Endothelial cell of umbilical vein (primary cell): Measurements from ENCODE around the gene ALX3. TPM values are rescaled to one million over a fixed set of nuclear protein-coding genes. Genes with fewer than 3 reads are reported as not detected.

Experiments used
- BruUV-seq: library from RNA; stranded (reverse); fragments of 400-500 nt; replicated peaks from 2 replicates; lab custom pipeline; 2021; lab: Mats Ljungman, UMichigan
- CTCF ChIA-PET: fragments of 300-600, 350-600 bp; sonication (Branson Sonifier 250); formaldehyde crosslinking; loops from one replicate; lab custom pipeline; 2021; ENCODE audit warnings: antibody characterized with exemption, inconsistent platforms; lab: Charles Lee
- POLR2A ChIA-PET: fragments of 300-600, 350-600 bp; sonication (Branson Sonifier 250); formaldehyde crosslinking; loops from one replicate; lab custom pipeline; 2021; ENCODE audit warnings: antibody characterized with exemption, inconsistent platforms; lab: Charles Lee
- DNase-seq: peaks from one replicate; pipeline ENCODE4 v3.0.0-alpha.2; 2011; ENCODE audit warnings: low read depth, low spot score
- FAIRE-seq: peaks from 2 replicates; lab custom pipeline; 2011; peaks lifted over from hg19 to GRCh38; lab: Jason Lieb, UNC
- H2AFZ ChIP-seq: 2 replicates; pipeline ENCODE4 v1.6.0; 2012; ENCODE audit warnings: low read depth, low read length, control low read depth, inconsistent platforms
- H3K27ac ChIP-seq: 2 replicates; pipeline ENCODE4 v1.5.1; 2011; ENCODE audit warnings: low read depth, mild to moderate bottlenecking, control low read depth, low read length, moderate library complexity; ENCODE audit not compliant: insufficient read depth
- H3K27me3 ChIP-seq, 2 experiments: 2 replicates each; pipeline versions ENCODE4 v1.6.0 to v1.6.1; 2011; ENCODE audit warnings: low read length in 2 of 2, mixed read lengths in 1 of 2; ENCODE audit not compliant: control insufficient read depth in 2 of 2, insufficient read depth in 2 of 2
- H3K36me3 ChIP-seq, 2 experiments: 2 replicates in 1 of 2; 3 replicates in 1 of 2; pipeline ENCODE4 v1.5.1; 2011; ENCODE audit warnings: low read length in 2 of 2, mild to moderate bottlenecking in 1 of 2, moderate library complexity in 1 of 2; ENCODE audit not compliant: control insufficient read depth in 2 of 2, insufficient read depth in 2 of 2; ENCODE audit errors: extremely low read depth in 1 of 2
- H3K4me1 ChIP-seq: 3 replicates; pipeline ENCODE4 v1.5.1; 2011; ENCODE audit warnings: mild to moderate bottlenecking, low read length; ENCODE audit not compliant: control insufficient read depth, insufficient read depth; ENCODE audit errors: extremely low read depth
- H3K4me2 ChIP-seq: 2 replicates; pipeline ENCODE4 v1.6.1; 2011; ENCODE audit warnings: low read length, control low read depth, mixed read lengths; ENCODE audit not compliant: insufficient read depth
- H3K4me3 ChIP-seq, 3 experiments: fragments of 200-600 bp in 1 of 3; sonication (generic), shearing (Covaris generic) in 1 of 3; replicated peaks in 1 of 3; 2 replicates each; pipeline ENCODE4 v1.5.1; 2011 to 2016; ENCODE audit warnings: control low read depth in 3 of 3, low read length in 3 of 3, mild to moderate bottlenecking in 2 of 3, inconsistent platforms in 1 of 3, low read depth in 1 of 3, moderate library complexity in 1 of 3; ENCODE audit not compliant: insufficient read depth in 1 of 3
- H3K79me2 ChIP-seq: 2 replicates; pipeline ENCODE4 v1.6.0; 2012; ENCODE audit warnings: low read length, inconsistent platforms; ENCODE audit not compliant: control insufficient read depth, insufficient read depth
- H3K9ac ChIP-seq: replicated peaks from 2 replicates; pipeline ENCODE3; 2011; ENCODE audit warnings: low read length, control low read depth; ENCODE audit not compliant: insufficient read depth; ENCODE audit errors: extremely low read depth
- H3K9me1 ChIP-seq: replicated peaks from 3 replicates; pipeline ENCODE4 v1.6.0; 2011; ENCODE audit warnings: mild to moderate bottlenecking, low read length; ENCODE audit not compliant: control insufficient read depth, insufficient read depth; ENCODE audit errors: extremely low read depth
- H3K9me3 ChIP-seq: replicated peaks from 2 replicates; pipeline ENCODE4 v1.5.1; 2012; ENCODE audit warnings: low read length, inconsistent platforms; ENCODE audit not compliant: control insufficient read depth, insufficient read depth
- H4K20me1 ChIP-seq: replicated peaks from 2 replicates; pipeline ENCODE3; 2011; ENCODE audit warnings: mild to moderate bottlenecking, low read length; ENCODE audit not compliant: control insufficient read depth, insufficient read depth; ENCODE audit errors: extremely low read depth
- CTCF ChIP-seq, 2 donors: IDR thresholded peaks; 1 replicate in 1 of 2; 2 replicates in 1 of 2; pipeline ENCODE4 v1.5.1; 2011; ENCODE audit warnings: low read length in 2 of 2, mild to moderate bottlenecking in 2 of 2, moderate library complexity in 2 of 2, control low read depth in 1 of 2, inconsistent platforms in 1 of 2, low read depth in 1 of 2; ENCODE audit not compliant: insufficient read depth in 1 of 2; ENCODE audit errors: extremely low read depth in 1 of 2
- EZH2 ChIP-seq: IDR thresholded peaks from 2 replicates; pipeline ENCODE4 v1.6.1; 2012; ENCODE audit warnings: borderline replicate concordance, low read depth, mild to moderate bottlenecking, moderate library complexity, low read length, inconsistent platforms; ENCODE audit not compliant: severe bottlenecking
- FOS ChIP-seq: IDR thresholded peaks from 2 replicates; pipeline ENCODE4 v1.6.1; 2011; ENCODE audit warnings: mild to moderate bottlenecking, low read length, moderate library complexity, borderline replicate concordance; ENCODE audit not compliant: insufficient read depth
- GATA2 ChIP-seq: IDR thresholded peaks from 2 replicates; pipeline ENCODE4 v1.7.0; 2011; ENCODE audit warnings: low read depth, mild to moderate bottlenecking, moderate library complexity, mixed read lengths, low read length; ENCODE audit not compliant: insufficient read length, insufficient read depth
- JUN ChIP-seq: IDR thresholded peaks from 2 replicates; pipeline ENCODE4 v1.6.1; 2011; ENCODE audit warnings: borderline replicate concordance, low read depth; ENCODE audit not compliant: insufficient read length, insufficient read depth
- MYC ChIP-seq: IDR thresholded peaks from one replicate; pipeline ENCODE4 v1.6.1; 2011; ENCODE audit warnings: mild to moderate bottlenecking, low read depth, low read length
- POLR2A ChIP-seq: IDR thresholded peaks from 2 replicates; pipeline ENCODE4 v1.6.1; 2012; ENCODE audit warnings: low read depth, mild to moderate bottlenecking, control low read depth, low read length
- POLR2AphosphoS5 ChIP-seq: IDR thresholded peaks from 2 replicates; pipeline ENCODE4 v1.6.1; 2012; ENCODE audit warnings: low read depth, mild to moderate bottlenecking, control low read depth, low read length, moderate library complexity; ENCODE audit not compliant: insufficient read depth
- dilution Hi-C: fragments of 300-500 bp; cut with MboI; formaldehyde crosslinking; loops from one replicate; pipeline ENCODE4 v1.15.0; 2019; ENCODE audit warnings: low sequenced_read_pairs; ENCODE audit not compliant: extremely low pct_ligation_motif_present
- intact Hi-C: fragments of 100-400 bp; cut with micrococcal nuclease; formaldehyde crosslinking; loops from one replicate; pipeline ENCODE4 v1.10.0; 2022
- polyA plus RNA-seq, 4 experiments: library from polyadenylated mRNA; depleted of rRNA in 3 of 4; stranded (reverse) in 3 of 4; unstranded in 1 of 4; fragments of >200 nt; gene quantifications; 2 replicates each; pipeline versions ENCODE4 v1.2.1 to v1.2.3, GENCODE V29; 2011 to 2012; ENCODE audit warnings: missing spikeins in 1 of 4
- total RNA-seq: library from RNA; stranded (reverse); gene quantifications from 2 replicates; pipeline ENCODE4 v1.2.3, GENCODE V29; 2021
- TF ChIP-seq, protein P1 (sequence below): IDR thresholded peaks from 2 replicates; pipeline ENCODE4 v1.6.1; 2011; ENCODE audit not compliant: insufficient read depth, insufficient read length

The ALX3 gene
- total and polyA plus RNA-seq, 2 donors (not counting 3 experiments of a cell fraction or from before 2014, with no cell fraction given) = not detected

DNA sequence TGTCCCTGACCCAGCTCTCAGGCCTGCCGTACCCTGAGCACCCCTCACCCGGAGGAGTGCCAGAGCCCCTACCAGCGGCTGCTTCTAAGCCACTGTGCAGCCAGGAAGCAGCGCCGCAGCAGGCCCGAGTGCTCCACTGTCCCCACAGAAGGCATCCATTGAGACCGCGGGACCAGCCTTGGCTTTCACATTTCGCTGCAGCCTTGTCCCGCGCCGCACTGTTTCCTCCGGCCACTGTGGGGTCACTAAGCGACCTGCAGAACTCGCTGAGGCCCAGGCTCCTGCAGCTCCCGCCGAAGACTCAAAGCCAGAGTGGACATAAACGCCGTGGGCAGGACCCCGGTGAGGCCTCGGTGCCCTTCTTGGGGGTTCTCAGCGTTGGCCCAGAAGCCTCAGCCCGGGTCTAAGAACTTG is 3.0 kb downstream of the ALX3 start:
- no peaks in the 10 kb centered on the region for H3K36me3 ChIP-seq
- intact Hi-C loops = no loop called here
- TF ChIP-seq MYC (no peak), GATA2 (no peak), POLR2AphosphoS5 (no peak), EZH2 (no peak), CTCF (IDR thresholded peaks at IDR 0.05; ENCODE audit: extremely low read depth in 1 of 2, insufficient read depth in 1 of 2, low read depth in 1 of 2, low read length in 2 of 2) (no peak), FOS (no peak), POLR2A (no peak), JUN (no peak)
- TF ChIP-seq, protein P1, sequence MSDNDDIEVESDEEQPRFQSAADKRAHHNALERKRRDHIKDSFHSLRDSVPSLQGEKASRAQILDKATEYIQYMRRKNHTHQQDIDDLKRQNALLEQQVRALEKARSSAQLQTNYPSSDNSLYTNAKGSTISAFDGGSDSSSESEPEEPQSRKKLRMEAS = no peak
- no peak overlapping the region for H3K9ac ChIP-seq
- no peaks in the 10 kb centered on the region for H3K79me2 ChIP-seq
- no peak overlapping the region for H3K4me2 ChIP-seq
- no peaks in the 10 kb centered on the region for H4K20me1 ChIP-seq
- dilution Hi-C loops = no loop called here
- no peaks in the 10 kb centered on the region for H3K4me1 ChIP-seq
- H3K27me3 ChIP-seq = peaks cover 57 to 66% of the 10 kb centered on the region in 2 experiments
- CTCF ChIA-PET = interaction anchor here (1.2 to 3.2 kb wide), 4 partner anchors 14 to 38 kb away, joined by 3 to 14 read pairs (median 5); no protein-coding TSS in a partner anchor
- DNase-seq (no peak), FAIRE-seq (no peak)
- no peaks in the 10 kb centered on the region for H3K9me1 ChIP-seq
- H3K27ac ChIP-seq = no peak overlapping the region
- H3K9me3 ChIP-seq = no peaks in the 10 kb centered on the region
- POLR2A ChIA-PET = no interaction called here
- no TSS peak for BruUV-seq
- H3K4me3 ChIP-seq = no peak overlapping the region
- no peak overlapping the region for H2AFZ ChIP-seq
